Neutrophil (primary cell): ENCODE results near the gene CSAD.

Source experiments
- H3K27ac ChIP-seq: fragments of 200-600 bp; sonication (generic); 2 replicates; pipeline ENCODE4 v1.5.1; 2016; ENCODE audit warnings: mild to moderate bottlenecking, moderate library complexity
- H3K27me3 ChIP-seq: fragments of 200-600 bp; sonication (generic); 2 replicates; pipeline ENCODE4 v1.6.0; 2016; ENCODE audit warnings: mild to moderate bottlenecking
- H3K36me3 ChIP-seq: fragments of 200-600 bp; sonication (generic); 2 replicates; pipeline ENCODE4 v1.5.1; 2017
- H3K4me1 ChIP-seq, 2 experiments: fragments of 200-600 bp in 1 of 2; sonication (generic) in 1 of 2; 1 replicate in 1 of 2; 2 replicates in 1 of 2; pipeline versions ENCODE4 v1.5.1 to v1.6.1; 2013 to 2016; ENCODE audit warnings: low read depth in 1 of 2, low read length in 1 of 2, mild to moderate bottlenecking in 1 of 2, moderate library complexity in 1 of 2; ENCODE audit not compliant: control insufficient read depth in 1 of 2, insufficient read depth in 1 of 2
- H3K4me3 ChIP-seq, 2 experiments: fragments of 200-600 bp in 1 of 2; sonication (generic) in 1 of 2; 1 replicate in 1 of 2; 2 replicates in 1 of 2; pipeline ENCODE4 v1.5.1; 2013 to 2016; ENCODE audit warnings: low read depth in 1 of 2, low read length in 1 of 2, mild to moderate bottlenecking in 1 of 2, moderate library complexity in 1 of 2
- H3K9me3 ChIP-seq: fragments of 200-600 bp; sonication (generic); 2 replicates; pipeline ENCODE4 v1.5.1; 2016
- TF ChIP-seq, protein P1 (sequence below): fragments of 200-600 bp; sonication (generic); IDR thresholded peaks from 2 replicates; pipeline ENCODE4 v1.5.1; 2016; ENCODE audit warnings: antibody characterized with exemption

The CSAD gene

DNA sequence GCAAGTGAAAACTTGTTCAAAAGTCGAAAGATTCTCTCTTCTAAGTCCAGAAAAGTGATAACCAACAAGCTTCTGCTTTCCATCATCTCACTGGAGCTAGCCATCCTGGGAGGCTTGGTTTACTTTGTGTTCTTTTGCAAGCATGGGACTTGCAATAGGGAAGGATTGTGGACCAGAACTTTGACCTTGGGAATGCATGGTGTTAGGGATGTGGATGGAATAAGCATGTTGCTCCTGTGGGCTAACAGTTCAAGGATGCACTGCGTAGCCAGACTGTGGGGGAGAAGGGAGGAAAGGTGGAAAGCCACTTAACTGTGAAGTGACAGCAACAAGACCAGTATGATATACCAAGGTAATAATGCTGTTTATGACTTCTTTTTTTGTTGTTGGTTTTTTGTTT, 48.9 kb downstream of the CSAD start:
- H3K36me3 ChIP-seq: no peaks in the 10 kb centered on the region
- no peak overlapping the region for H3K4me3 ChIP-seq
- H3K4me1 ChIP-seq: peaks cover 0 to 4% of the 10 kb centered on the region in 2 experiments
- peaks cover 1% of the 10 kb centered on the region for H3K9me3 ChIP-seq
- no peaks in the 10 kb centered on the region for H3K27me3 ChIP-seq
- TF ChIP-seq, protein P1, sequence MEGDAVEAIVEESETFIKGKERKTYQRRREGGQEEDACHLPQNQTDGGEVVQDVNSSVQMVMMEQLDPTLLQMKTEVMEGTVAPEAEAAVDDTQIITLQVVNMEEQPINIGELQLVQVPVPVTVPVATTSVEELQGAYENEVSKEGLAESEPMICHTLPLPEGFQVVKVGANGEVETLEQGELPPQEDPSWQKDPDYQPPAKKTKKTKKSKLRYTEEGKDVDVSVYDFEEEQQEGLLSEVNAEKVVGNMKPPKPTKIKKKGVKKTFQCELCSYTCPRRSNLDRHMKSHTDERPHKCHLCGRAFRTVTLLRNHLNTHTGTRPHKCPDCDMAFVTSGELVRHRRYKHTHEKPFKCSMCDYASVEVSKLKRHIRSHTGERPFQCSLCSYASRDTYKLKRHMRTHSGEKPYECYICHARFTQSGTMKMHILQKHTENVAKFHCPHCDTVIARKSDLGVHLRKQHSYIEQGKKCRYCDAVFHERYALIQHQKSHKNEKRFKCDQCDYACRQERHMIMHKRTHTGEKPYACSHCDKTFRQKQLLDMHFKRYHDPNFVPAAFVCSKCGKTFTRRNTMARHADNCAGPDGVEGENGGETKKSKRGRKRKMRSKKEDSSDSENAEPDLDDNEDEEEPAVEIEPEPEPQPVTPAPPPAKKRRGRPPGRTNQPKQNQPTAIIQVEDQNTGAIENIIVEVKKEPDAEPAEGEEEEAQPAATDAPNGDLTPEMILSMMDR: no peak
- no peak overlapping the region for H3K27ac ChIP-seq

DNA sequence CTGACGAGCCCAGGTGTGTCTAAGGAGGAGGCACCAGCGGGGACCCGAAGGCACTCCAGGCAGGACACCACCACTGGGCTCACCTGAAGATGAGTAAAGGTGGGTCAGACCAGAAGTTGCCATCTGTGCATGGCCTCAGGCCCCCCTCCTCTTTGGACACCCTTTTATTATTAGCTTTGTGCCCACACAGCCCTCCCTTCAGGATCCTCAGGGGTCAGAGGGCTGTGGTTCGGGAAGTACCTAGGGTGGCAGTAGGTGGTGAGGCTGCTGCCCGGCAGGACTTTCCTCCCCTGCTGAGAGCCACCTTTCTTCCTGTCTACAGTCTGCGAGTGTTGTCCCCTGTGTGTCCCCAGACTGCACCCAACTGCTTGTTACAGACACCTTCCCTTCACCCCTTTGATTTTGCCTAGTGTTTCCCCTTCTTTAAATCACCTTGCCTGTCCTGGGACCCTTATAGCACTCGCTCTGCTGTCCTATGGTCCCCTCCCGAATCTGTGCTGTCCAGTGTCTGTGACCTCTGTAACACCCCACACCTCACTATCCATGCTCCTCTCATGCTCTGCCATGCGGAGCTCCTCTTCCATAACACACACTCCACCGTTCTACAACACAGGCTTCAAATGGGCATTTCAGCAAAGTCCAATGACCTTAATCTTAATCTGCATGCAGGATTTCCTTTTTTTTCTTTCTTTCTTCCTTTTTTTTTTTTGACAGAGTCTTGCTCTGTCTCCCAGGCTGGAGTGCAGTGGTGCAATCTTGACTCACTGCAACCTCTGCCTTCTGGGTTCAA, 51.8 kb downstream of the CSAD start:
- TF ChIP-seq, protein P1: no peak
- Histone ChIP-seq H3K4me3 (no peak overlapping the region), H3K27me3 (no peaks in the 10 kb centered on the region), H3K36me3 (no peaks in the 10 kb centered on the region), H3K27ac (no peak overlapping the region), H3K9me3 (no peaks in the 10 kb centered on the region), H3K4me1 (peaks cover 0 to 4% of the 10 kb centered on the region in 2 experiments)

DNA sequence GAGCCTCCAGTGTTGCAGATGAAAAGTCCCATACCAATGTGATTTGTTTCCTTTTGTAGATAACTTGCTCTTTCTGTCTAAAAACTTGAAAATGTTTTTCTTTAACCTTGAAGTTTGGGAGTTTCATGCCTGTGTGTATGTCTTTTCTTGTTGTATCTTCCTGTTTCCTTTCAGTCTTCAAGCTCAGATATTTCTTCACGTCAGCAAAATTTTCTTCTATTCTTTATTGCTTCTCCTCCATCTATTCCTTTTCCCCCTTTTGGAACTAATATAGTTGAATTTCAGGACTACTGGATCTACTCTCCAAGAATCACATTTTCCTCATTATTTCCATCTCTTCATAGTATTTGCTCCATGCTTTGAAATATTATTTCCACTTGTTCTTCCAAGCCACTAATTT, 53.6 kb downstream of the CSAD start:
- H3K27me3 ChIP-seq: no peaks in the 10 kb centered on the region
- H3K4me1 ChIP-seq: peaks cover 0 to 4% of the 10 kb centered on the region in 2 experiments
- no peaks in the 10 kb centered on the region for H3K36me3 ChIP-seq
- TF ChIP-seq, protein P1: no peak
- no peak overlapping the region for H3K27ac ChIP-seq
- no peaks in the 10 kb centered on the region for H3K9me3 ChIP-seq
- no peak overlapping the region for H3K4me3 ChIP-seq

DNA sequence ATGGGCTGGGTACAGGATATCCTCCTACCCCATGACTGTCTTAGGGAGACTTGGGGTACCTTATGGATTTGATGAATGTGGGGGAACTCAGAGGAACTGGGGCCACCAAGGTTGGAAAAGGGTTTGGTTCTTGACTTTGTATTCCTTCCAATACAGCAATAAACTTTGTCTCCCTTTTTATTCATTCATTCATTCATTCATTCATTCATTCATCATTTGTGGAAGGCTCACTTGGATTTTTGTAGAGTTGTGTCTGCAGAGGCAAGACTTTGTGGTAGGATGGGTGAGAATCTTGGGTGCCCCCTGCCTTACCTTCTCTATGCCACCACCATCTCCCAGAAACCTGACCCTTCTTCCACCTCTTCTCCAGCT, 56.4 kb downstream of the CSAD start:
- TF ChIP-seq, protein P1: no peak
- Histone ChIP-seq H3K4me1 (peaks cover 0 to 4% of the 10 kb centered on the region in 2 experiments), H3K9me3 (no peaks in the 10 kb centered on the region), H3K27me3 (no peaks in the 10 kb centered on the region), H3K4me3 (no peak overlapping the region), H3K27ac (no peak overlapping the region), H3K36me3 (no peaks in the 10 kb centered on the region)

DNA sequence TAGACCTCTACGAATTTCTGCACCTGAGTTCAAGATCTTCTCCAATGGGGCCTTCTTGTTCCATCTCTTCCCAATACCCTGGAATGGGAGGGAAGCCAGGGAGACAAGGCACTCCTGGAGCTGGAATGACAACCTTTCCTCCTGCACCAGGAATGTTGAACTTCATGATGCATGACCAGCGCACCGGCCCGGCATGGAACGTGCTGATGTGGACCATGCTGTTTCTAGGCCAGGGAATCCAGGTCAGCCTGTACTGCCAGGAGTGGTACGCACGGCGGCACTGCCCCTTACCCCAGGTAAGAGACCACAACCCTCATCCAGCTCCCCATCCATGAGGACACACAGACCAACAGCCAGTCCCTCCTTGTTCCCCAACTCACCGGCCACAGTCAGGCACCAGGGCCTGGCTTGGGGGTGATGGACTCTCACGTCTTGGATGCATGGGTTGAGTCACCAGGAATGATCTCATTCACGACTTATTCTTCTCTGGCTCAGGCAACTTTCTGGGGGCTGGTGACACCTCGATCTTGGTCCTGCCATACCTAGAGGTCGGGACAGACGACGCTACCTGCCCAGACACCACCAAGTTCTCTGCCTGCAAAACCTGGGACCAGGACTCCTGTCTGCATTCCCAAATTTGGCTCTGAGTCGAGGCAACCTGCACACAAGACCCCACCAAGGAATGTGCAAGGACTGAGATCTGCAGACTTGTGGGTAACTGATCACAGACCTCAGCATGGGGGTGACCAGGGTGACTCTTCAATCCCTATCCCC, 57.0 kb downstream of the CSAD start:
- H3K4me3 ChIP-seq: no peak overlapping the region
- H3K4me1 ChIP-seq: no peaks in the 10 kb centered on the region
- TF ChIP-seq, protein P1: no peak
- no peak overlapping the region for H3K27ac ChIP-seq
- no peaks in the 10 kb centered on the region for H3K27me3 ChIP-seq
- no peaks in the 10 kb centered on the region for H3K36me3 ChIP-seq
- no peaks in the 10 kb centered on the region for H3K9me3 ChIP-seq
